Immature natural killer cell (primary cell): Measurements from ENCODE around the gene ATP5F1B. TPM values are rescaled to one million over a fixed set of nuclear protein-coding genes. Genes with fewer than 3 reads are reported as not detected.
"Not testable (repeated sequence)": the region's sequence is repeated elsewhere in the genome, so short reads cannot be mapped to it uniquely, and the experiment has no call there.

Experiments used
- DNase-seq, 3 donors: peaks; one replicate each; pipeline ENCODE4 v3.0.0; 2022; ENCODE audit warnings: mixed read lengths in 1 of 3
- H3K27ac Mint-ChIP-seq, 6 donors: one replicate each; pipeline ENCODE4 v1.8.0; 2020; ENCODE audit warnings: mixed read lengths in 6 of 6, mild to moderate bottlenecking in 5 of 6, inconsistent platforms in 4 of 6, moderate library complexity in 3 of 6
- H3K27me3 Mint-ChIP-seq, 3 donors: one replicate each; pipeline ENCODE4 v1.8.0; 2020 to 2021; ENCODE audit warnings: low read depth in 3 of 3, mild to moderate bottlenecking in 3 of 3, mixed read lengths in 3 of 3, moderate library complexity in 3 of 3, inconsistent platforms in 1 of 3
- H3K36me3 Mint-ChIP-seq, 3 donors: one replicate each; pipeline ENCODE4 v1.8.0; 2020; ENCODE audit warnings: mixed read lengths in 3 of 3, inconsistent platforms in 2 of 3, mild to moderate bottlenecking in 2 of 3
- H3K4me1 Mint-ChIP-seq, 2 donors: one replicate each; pipeline ENCODE4 v1.8.0; 2020; ENCODE audit warnings: inconsistent platforms in 2 of 2, mild to moderate bottlenecking in 2 of 2, mixed read lengths in 2 of 2, moderate library complexity in 1 of 2
- H3K4me3 Mint-ChIP-seq, 5 donors: one replicate each; pipeline ENCODE4 v1.8.0; 2020; ENCODE audit warnings: mild to moderate bottlenecking in 5 of 5, mixed read lengths in 5 of 5, inconsistent platforms in 3 of 5, moderate library complexity in 3 of 5
- H3K9me3 Mint-ChIP-seq, 6 donors: one replicate each; pipeline ENCODE4 v1.8.0; 2020; ENCODE audit warnings: mild to moderate bottlenecking in 6 of 6, mixed read lengths in 6 of 6, inconsistent platforms in 4 of 6, moderate library complexity in 3 of 6
- polyA plus RNA-seq, 3 donors: library from polyadenylated mRNA; unstranded; fragments of 300-500 nt; fragmentation: Illumina TruSeq; gene quantifications; one replicate each; pipeline ENCODE4 v1.2.3, GENCODE V29; 2021

ATP5F1B gene
- polyA plus RNA-seq, 3 donors from 2014 or later = 795 to 1,475 (median 867) TPM

GRCh38 chr12:56671608-56672007 lies 25.8 kb upstream of the ATP5F1B start:
- no peak overlapping the region for H3K4me3 Mint-ChIP-seq
- peaks cover 0 to 5% (median 2%) of the 10 kb centered on the region in 3 donors for H3K27me3 Mint-ChIP-seq
- H3K27ac Mint-ChIP-seq = peak overlapping the region in 2 of 6 donors; percentile 5 to 30
- peaks cover 6 to 29% (median 15%) of the 10 kb centered on the region in 3 donors for H3K36me3 Mint-ChIP-seq
- no peak for DNase-seq
- peaks cover 32 to 43% of the 10 kb centered on the region in 2 donors for H3K4me1 Mint-ChIP-seq
- no peaks in the 10 kb centered on the region for H3K9me3 Mint-ChIP-seq

DNA sequence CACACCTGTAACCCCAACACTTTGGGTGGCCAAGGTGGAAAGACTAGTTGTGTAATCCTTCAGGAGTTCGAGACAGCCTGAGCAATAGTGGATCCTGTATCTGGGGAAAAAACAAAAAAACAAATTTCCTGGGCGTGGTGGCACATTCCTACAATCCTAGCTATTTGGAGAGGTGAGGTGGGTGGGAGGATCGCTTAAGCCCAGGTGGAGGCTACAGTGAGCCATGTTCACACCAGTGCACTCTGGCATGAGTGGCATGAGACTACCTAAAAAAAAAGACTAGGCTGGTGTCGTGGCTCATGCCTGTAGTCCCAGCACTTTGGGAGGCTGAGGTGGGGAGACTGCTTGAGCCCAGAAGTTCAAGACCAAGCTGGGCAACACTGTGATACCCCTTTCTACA lies 25.1 kb upstream of the ATP5F1B start:
- Mint-ChIP-seq H3K27ac (peak overlapping the region in 1 of 6 donors; percentile 4), H3K4me1 (peaks cover 27 to 35% of the 10 kb centered on the region in 2 donors), H3K36me3 (peaks cover 11 to 34% (median 15%) of the 10 kb centered on the region in 3 donors), H3K4me3 (no peak overlapping the region), H3K9me3 (no peaks in the 10 kb centered on the region), H3K27me3 (peaks cover 0 to 5% (median 2%) of the 10 kb centered on the region in 3 donors)
- no peak for DNase-seq

- H3K36me3 Mint-ChIP-seq = peaks cover 18 to 44% (median 19%) of the 10 kb centered on the region in 3 donors
- no peak for DNase-seq
- H3K4me1 Mint-ChIP-seq = peaks cover 8 to 20% of the 10 kb centered on the region in 2 donors
- H3K4me3 Mint-ChIP-seq = no peak overlapping the region
- H3K27ac Mint-ChIP-seq = peak overlapping the region in 1 of 6 donors; percentile 35
- H3K27me3 Mint-ChIP-seq = peaks cover 0 to 4% (median 2%) of the 10 kb centered on the region in 3 donors
- H3K9me3 Mint-ChIP-seq = no peaks in the 10 kb centered on the region
Measured at GRCh38 chr12:56668197-56668457, 22.3 kb upstream of the ATP5F1B start.

GRCh38 chr12:56661979-56662638 lies 16.3 kb upstream of the ATP5F1B start:
- Mint-ChIP-seq H3K27ac (peak overlapping the region in 2 of 6 donors; percentile 11 to 60), H3K4me1 (peaks cover 0 to 4% of the 10 kb centered on the region in 2 donors), H3K27me3 (peaks cover 0 to 2% (median 0%) of the 10 kb centered on the region in 3 donors), H3K9me3 (no peaks in the 10 kb centered on the region), H3K36me3 (peaks cover 4 to 18% (median 12%) of the 10 kb centered on the region in 3 donors), H3K4me3 (no peak overlapping the region)
- DNase-seq = no peak

- DNase-seq = no peak
- peaks cover 4 to 18% (median 12%) of the 10 kb centered on the region in 3 donors for H3K36me3 Mint-ChIP-seq
- no peak overlapping the region for H3K4me3 Mint-ChIP-seq
- H3K27me3 Mint-ChIP-seq = peaks cover 0 to 2% (median 0%) of the 10 kb centered on the region in 3 donors
- peak overlapping the region in 1 of 6 donors; percentile 60 for H3K27ac Mint-ChIP-seq
- H3K4me1 Mint-ChIP-seq = peaks cover 0 to 4% of the 10 kb centered on the region in 2 donors
- no peaks in the 10 kb centered on the region for H3K9me3 Mint-ChIP-seq
Measured at GRCh38 chr12:56661560-56661959, 15.8 kb upstream of the ATP5F1B start.

DNA sequence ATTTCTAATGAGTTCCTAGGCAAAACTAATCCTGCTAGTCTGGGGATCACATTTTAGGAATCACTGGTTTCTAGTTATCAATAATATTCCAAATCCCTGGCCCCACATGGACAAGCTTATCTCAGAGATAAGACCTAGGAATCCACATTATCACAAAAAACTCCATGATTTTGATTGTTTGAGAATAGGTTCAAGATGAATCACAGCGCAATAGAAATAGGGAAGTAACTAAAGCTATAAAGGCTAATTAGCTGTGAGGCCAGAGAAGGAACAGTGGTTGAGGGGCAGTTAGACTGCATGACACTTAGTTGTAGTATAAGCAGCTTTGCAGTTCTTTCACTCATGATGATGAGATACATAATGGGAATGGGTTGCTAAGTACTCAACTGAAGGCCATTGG lies 13.1 kb upstream of the ATP5F1B start:
- H3K4me3 Mint-ChIP-seq = no peak overlapping the region
- peaks cover 0 to 12% (median 6%) of the 10 kb centered on the region in 6 donors for H3K9me3 Mint-ChIP-seq
- peaks cover 0 to 15% (median 4%) of the 10 kb centered on the region in 3 donors for H3K36me3 Mint-ChIP-seq
- H3K27me3 Mint-ChIP-seq = peaks cover 0 to 4% (median 0%) of the 10 kb centered on the region in 3 donors
- DNase-seq = no peak
- peaks cover 0 to 4% of the 10 kb centered on the region in 2 donors for H3K4me1 Mint-ChIP-seq
- peak overlapping the region in 2 of 6 donors; percentile 40 to 57 for H3K27ac Mint-ChIP-seq

GRCh38 chr12:56657416-56658379 lies 11.9 kb upstream of the ATP5F1B start:
- Mint-ChIP-seq H3K36me3 (peaks cover 8 to 14% (median 9%) of the 10 kb centered on the region in 3 donors), H3K4me1 (no peaks in the 10 kb centered on the region), H3K27ac (no peak overlapping the region), H3K4me3 (no peak overlapping the region), H3K9me3 (peaks cover 3 to 21% (median 15%) of the 10 kb centered on the region in 6 donors), H3K27me3 (peaks cover 0 to 4% (median 0%) of the 10 kb centered on the region in 3 donors)
- no peak for DNase-seq

DNA sequence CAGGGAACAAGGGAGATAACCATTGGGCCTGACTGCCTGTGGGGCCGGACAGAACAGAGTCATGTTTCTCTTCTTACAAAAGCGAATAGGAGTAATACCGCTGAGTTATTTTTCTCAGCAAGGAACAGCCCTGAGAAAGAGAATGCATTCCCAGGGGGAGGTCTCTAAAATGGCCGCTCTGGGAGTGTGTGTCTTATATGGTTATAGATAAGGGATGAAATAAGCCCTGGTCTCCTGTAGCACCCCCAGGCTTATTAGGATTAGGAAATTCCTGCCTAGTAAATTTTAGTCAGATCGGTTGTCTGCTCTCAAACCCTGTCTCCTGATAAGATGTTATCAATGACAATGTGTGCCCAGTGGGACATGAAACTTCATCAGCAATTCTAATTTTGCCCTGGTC lies 8.0 kb upstream of the ATP5F1B start:
- H3K27ac Mint-ChIP-seq = peak overlapping the region in 2 of 6 donors; percentile 53 to 80
- H3K36me3 Mint-ChIP-seq = peaks cover 10 to 17% (median 12%) of the 10 kb centered on the region in 3 donors
- H3K4me1 Mint-ChIP-seq, DNase-seq, H3K27me3 Mint-ChIP-seq, H3K4me3 Mint-ChIP-seq: not testable (repeated sequence)
- H3K9me3 Mint-ChIP-seq = peaks cover 3 to 23% (median 16%) of the 10 kb centered on the region in 6 donors

- Mint-ChIP-seq H3K4me1 (peaks cover 31 to 35% of the 10 kb centered on the region in 2 donors), H3K27ac (peak overlapping the region in 4 of 6 donors; percentile 48 to 85 (median 55)), H3K4me3 (peak overlapping the region in 1 of 5 donors; percentile 14), H3K36me3 (peaks cover 12 to 16% (median 13%) of the 10 kb centered on the region in 3 donors)
- not testable (repeated sequence) for H3K9me3 Mint-ChIP-seq, DNase-seq, H3K27me3 Mint-ChIP-seq
Measured at GRCh38 chr12:56648023-56648422, 2.2 kb upstream of the ATP5F1B start.

DNA sequence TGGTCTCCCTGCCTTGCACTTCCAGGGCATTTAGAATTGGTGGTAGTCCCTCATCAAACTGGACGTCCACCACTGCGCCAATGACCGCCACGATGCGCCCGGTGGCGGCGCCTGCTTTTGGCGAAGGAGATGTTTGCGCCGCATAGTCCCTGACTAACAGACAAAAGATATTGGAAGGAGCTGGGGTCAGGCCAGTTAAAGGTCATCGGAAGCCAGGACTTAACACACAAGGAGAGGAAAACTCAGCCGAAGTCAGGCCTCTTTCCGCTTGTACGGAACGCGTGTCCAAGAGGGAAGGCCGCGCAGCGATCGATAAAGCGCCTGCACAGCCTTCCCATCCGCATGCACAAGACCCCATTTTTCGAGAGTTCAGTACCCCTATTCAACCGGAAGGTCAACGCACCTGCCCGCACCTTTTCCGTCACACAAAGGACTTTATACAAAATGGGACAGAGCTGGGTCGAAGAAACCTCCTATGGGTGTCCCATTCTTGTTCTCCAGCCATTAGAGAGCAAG lies 525 bp downstream of the ATP5F1B start:
- no peak for DNase-seq
- Mint-ChIP-seq H3K27me3 (peaks cover 7 to 10% (median 8%) of the 10 kb centered on the region in 3 donors), H3K27ac (peak overlapping the region; percentile 95 to 100 (median 98))

GRCh38 chr12:56644654-56645053 lies 1.1 kb downstream of the ATP5F1B start:
- no peaks in the 10 kb centered on the region for H3K9me3 Mint-ChIP-seq
- no peak for DNase-seq
- H3K36me3 Mint-ChIP-seq = peaks cover 11 to 29% (median 17%) of the 10 kb centered on the region in 3 donors
- H3K27me3 Mint-ChIP-seq = peaks cover 7 to 10% (median 8%) of the 10 kb centered on the region in 3 donors
- H3K4me3 Mint-ChIP-seq = peak overlapping the region; percentile 84 to 96 (median 93)
- H3K27ac Mint-ChIP-seq = peak overlapping the region; percentile 95 to 100 (median 98)
- H3K4me1 Mint-ChIP-seq = peaks cover 34 to 42% of the 10 kb centered on the region in 2 donors

More for the DNA sequence above, 525 bp downstream of the ATP5F1B start:
- H3K4me1 Mint-ChIP-seq = peaks cover 34 to 42% of the 10 kb centered on the region in 2 donors
- no peaks in the 10 kb centered on the region for H3K9me3 Mint-ChIP-seq
- peak overlapping the region; percentile 84 to 96 (median 93) for H3K4me3 Mint-ChIP-seq
- peaks cover 11 to 25% (median 14%) of the 10 kb centered on the region in 3 donors for H3K36me3 Mint-ChIP-seq

DNA sequence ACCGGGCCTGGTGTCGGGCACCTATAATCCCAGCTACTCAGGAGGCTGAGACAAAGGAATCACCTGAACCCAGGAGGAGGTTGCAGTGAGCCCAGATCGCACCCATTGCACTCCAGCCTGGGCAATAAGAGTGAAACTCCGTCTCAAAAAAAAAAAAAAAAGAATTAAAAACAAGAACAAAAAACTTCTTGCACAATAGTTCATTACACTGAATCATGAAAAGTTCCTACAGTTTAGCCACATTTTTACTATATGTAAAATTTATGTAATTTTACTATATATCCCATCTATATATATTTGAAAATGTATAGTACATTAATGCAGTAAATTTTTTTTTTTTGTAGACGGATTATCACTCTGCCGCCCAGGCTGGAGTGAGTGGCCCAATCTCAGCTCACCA lies 4.6 kb downstream of the ATP5F1B start:
- no peak overlapping the region for H3K27ac Mint-ChIP-seq
- peaks cover 6 to 10% (median 10%) of the 10 kb centered on the region in 3 donors for H3K27me3 Mint-ChIP-seq
- peaks cover 11 to 48% (median 29%) of the 10 kb centered on the region in 3 donors for H3K36me3 Mint-ChIP-seq
- DNase-seq = no peak
- no peaks in the 10 kb centered on the region for H3K9me3 Mint-ChIP-seq
- peaks cover 47 to 49% of the 10 kb centered on the region in 2 donors for H3K4me1 Mint-ChIP-seq
- no peak overlapping the region for H3K4me3 Mint-ChIP-seq

DNA sequence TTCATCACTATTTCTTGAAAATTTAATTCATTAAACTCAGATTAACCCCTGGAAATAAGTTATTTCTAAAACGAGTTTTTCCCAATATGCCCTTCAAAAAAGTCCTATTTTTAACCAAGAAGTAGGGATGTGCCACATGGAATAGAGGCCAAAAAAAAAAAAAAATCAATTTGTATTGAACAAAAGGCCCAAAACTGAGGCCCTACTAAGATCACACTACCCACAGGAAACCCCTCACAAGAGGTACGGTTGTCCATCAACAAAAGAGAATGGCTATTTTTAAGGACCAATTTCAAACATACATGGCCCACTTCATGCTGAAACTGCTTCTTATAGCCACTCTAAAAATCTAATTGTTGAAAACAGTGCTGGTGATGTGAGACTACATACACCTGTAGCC lies 8.2 kb downstream of the ATP5F1B start:
- Mint-ChIP-seq H3K27me3 (peaks cover 2 to 11% (median 6%) of the 10 kb centered on the region in 3 donors), H3K9me3 (no peaks in the 10 kb centered on the region), H3K36me3 (peaks cover 4 to 34% (median 21%) of the 10 kb centered on the region in 3 donors), H3K4me1 (peaks cover 52 to 53% of the 10 kb centered on the region in 2 donors), H3K27ac (peak overlapping the region; percentile 94 to 99 (median 98)), H3K4me3 (peak overlapping the region in 1 of 5 donors; percentile 10)
- no peak for DNase-seq
